GM19438 (cell line): ENCODE data around the gene MRPL21.
"Not testable (repeated sequence)": the region's sequence is repeated elsewhere in the genome, so short reads cannot be mapped to it uniquely, and the experiment has no call there.

Source experiments
- ATAC-seq: cut with Tn5 transposase; IDR thresholded peaks from one replicate; pipeline ENCODE4 v1.9.1; 2021; ENCODE audit warnings: low read depth; ENCODE audit not compliant: unreplicated experiment

MRPL21 gene

GRCh38 chr11:68878022-68878421, 25.6 kb downstream of the MRPL21 start:
- no peak for ATAC-seq

DNA sequence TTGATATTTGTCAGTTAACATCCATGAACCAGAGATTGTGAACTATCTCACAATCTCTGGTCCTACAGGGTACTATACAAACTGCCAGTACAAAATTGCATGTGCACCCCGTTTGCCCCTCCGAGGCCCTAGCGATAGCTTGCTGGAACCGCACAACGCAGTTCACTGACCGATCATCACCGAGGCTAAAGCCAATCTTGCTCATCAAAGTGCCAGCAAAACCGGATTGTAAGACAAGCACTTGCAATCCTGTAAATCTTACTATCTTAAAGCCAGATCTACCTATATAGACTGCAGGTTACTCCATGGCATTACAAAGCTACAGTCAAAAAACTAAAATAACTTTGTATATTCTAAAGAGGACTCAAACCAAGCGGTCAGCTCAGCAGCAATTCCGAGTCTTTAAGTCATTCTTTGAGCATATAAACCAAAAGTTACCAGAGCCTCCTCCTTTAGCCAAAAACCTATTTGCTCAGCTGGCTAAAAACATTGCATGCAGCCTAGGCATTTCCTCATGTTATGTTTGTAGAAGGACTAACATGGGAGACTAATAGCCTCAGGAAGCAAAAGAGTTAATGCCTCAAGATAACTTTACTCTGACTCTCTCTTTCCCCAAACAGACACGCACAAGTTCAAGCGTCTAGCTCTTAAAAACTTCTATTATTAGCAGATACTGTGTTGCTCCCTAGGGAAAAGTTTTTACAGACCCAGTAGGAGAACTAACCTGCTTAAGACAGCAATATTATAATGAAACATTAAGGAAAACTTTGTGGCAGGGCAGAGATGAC, 31.2 kb downstream of the MRPL21 start:
- ATAC-seq, result no peak

DNA sequence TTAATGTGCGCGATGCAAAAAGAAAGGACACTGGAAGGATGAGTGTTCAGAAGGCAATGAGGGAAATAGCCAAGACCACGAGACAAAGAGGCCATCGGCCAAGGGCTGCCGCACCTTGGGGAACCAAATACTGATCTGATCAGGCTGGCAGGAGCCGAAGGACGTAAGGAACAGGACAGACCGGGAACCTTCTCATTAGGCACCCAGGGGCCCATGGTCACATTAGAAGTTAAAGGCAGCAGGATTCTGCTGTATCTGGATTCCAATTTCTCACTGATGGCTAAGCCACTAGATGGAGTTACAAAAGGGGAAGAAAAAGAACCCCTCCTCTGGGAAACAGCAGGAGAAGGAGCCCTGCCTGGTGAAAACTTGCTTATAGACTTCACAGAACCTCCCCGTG, 33.2 kb downstream of the MRPL21 start:
- no peak for ATAC-seq

GRCh38 chr11:68868221-68868835, 35.3 kb downstream of the MRPL21 start:
- no peak for ATAC-seq

GRCh38 chr11:68867066-68867465, 36.6 kb downstream of the MRPL21 start:
- ATAC-seq, result no peak

- no peak for ATAC-seq
These were observed 38.4 kb downstream of the MRPL21 start for GRCh38 chr11:68865241-68865640.

DNA sequence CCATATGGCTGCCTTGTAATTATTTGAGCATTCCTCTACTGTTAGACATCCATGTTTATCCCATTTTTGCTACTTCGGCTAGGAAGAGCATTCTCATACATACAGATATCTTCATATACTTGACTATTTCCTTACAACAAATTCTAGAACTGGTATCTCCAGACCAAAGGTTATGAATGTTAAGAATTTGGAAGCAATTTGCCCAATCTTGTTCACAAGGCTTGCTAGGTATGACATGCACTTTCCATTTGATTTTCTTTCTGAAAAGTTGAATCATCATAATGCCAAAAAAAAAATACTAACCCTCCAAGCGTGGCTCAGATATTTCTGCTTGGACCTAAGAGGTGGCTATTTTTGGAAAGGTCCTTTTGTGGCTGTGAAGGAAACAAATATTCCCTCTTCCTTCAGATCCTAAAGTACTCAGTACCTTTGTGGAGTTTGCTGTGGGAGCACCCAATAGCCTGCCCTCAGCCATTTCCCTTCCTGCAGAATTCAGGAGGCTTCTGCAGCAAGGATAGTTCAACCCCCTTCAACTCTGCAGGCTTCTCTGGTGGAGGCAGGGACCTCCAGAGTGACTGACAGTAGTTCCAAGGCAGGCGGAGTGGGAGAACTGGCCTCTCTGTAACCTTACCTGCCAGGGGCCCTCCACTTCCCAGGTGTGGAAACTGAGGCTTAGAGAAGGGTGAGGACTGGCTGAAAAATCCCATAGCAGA, 39.9 kb downstream of the MRPL21 start:
- ATAC-seq, result no peak

DNA sequence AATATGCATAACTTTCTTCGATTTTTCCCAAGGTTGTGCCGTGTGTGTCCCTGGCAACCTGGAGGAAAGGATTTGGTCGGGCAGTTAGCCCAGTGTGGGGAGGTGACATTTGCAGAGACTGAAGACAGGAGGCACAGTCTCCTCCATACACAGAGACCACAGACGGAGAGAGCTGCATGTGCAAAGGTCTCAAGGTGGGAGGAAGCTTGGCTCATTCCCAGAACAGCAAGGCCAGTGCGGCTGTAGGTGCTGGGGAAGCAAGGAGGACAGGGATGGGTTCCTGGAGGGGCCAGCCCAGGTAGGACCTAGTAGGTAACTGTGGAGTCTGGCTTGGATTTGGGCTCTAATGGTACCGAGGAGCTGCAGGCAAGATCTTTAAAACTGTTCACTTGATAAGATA, 41.2 kb downstream of the MRPL21 start:
- ATAC-seq, result no peak

DNA sequence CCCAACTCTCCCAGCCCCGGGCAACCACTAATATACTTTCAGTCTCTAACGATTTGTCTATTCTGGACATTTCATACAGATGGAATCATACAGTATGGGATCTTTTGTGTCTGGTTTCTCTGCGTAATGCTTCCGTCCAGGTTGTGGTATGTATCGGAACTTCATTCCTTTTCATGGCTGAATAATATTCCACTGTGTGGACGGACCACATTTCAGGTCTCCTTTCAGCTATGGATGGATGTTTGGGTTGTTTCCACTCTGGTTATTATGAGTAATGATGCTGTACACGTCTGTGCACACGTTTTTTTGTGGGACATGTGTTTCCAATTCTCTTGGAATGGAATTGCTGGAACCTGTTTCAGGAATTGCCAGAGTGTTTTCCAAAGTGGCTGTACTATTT, 44.5 kb downstream of the MRPL21 start:
- no peak for ATAC-seq

DNA sequence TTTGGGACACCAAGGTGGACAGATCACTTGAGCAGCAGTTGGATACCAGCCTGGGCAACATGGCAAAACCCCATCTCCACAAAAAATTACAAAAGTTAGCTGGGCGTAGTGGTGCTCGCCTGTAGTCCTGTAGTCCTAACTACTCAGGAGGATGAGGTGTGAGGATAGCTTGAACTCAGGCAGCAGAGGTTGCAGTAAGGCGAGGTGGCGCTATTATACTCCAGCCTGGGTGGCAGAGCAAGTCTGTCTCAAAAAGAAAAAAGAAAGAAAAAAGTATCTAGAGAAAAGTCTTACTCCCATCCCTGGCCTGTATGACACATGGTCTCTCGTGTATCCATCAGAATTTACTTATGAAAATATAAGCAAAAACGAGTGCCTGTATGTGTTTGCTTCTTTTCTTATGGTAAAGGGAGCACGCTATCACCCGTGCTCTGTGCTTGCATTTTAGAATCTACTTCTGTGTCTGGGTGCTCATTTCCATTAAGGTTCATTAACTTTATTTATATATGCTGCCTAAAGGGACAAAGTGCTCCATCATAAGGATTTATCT, 46.5 kb downstream of the MRPL21 start:
- ATAC-seq, result no peak

DNA sequence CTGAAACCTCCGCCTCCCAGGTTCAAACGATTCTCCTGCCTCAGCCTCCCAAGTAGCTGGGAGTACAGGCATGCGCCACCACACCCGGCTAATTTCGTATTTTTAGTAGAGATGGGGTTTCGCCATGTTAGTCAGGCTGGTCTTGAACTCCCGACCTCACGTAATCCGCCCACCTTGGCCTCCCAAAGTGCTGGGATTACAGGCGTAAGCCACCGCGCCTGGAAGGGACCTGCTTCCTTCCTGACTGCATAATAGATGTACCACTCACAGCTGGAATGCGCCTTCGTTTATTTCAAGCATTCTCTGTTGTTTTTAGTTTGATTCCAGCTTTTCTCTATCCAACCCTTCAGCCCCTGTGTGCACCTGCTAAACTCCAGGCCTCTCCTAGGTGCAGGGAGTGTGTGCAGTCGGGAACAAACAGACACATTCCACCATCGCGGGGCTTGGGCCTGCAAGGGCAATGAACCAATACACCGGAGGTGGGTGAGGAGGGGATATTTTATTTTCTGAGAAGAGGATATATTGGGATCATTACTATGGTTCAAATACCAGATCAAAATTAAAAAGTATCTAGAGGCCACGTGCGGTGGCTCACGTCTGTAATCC, 47.1 kb downstream of the MRPL21 start:
- ATAC-seq, result not testable (repeated sequence)

DNA sequence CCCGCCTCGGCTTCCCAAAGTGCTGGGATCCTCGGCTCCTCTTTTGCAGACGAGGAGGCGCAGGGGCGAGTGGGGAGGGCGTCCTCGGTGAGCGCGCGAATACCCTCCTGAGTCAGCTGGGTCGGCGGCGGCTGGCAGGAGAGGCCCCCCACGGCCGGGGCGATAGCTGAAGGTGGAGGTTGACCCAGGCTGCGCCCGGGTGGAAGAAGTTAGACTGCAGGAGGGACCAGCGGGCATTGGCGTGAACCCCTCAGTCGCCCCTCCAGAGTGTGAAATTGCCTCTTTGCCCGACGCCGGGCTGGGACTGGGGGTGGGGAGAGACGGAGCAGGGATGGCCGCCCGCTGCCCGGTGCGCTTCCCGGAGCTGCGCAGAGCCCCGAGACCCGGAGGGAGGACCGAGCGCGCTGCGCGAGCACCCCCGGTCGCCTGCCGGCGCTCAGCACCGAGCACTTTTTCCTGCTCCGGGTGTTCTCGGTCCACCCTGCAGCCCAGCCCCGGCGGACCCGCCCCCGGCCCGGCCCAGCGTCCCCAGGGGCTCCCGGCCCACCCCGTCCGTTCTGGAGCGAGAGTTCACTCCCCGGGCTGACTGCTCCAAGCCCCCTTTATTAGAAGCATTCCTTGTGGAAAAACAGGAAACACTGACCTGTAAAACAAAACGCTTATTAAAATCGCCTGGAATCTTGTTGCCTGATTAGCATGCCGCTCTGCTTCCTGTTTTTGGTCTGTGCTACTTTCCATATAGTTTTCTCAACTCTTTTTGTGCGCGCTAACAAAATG, 48.2 kb downstream of the MRPL21 start:
- no peak for ATAC-seq

- no peak for ATAC-seq
These were observed 49.2 kb downstream of the MRPL21 start for GRCh38 chr11:68854273-68854958.

DNA sequence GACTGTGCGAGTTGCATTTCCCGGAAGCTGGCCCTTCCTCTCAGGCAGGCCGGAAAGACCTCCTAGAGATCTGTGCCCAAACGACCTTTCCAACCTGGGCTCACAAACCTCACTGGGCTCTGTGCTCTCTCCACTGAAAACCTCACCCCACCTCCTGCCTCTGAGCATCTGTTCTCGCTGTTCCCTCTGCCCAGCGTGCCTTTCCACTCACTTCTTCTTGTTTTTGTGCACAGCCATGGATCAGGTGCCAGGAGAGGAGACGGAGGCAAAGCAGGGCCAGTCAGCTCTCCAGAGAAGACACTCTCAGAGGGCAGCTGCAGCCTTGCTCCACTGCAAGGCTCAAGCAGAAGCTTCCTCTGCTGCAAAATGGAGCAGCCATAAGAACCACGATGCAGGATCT, 51.0 kb downstream of the MRPL21 start:
- ATAC-seq, result no peak

DNA sequence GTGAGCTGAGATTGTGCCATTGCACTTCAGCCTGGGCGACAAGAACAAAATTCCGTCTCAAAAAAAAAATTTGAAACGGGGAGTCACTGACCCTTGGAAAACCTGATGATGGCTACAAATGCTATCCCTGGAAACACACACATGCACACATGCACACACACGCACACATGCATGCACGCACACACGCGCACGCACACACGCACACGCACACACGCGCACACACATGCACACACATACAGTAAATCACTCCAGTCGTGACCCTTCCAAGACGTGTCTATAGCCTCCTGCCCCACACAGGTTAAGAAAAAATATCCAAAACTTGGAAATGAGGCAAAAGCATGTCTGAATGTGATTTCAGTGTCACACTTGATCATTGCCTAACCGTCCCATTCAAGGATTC, 55.2 kb downstream of the MRPL21 start:
- ATAC-seq, result no peak

DNA sequence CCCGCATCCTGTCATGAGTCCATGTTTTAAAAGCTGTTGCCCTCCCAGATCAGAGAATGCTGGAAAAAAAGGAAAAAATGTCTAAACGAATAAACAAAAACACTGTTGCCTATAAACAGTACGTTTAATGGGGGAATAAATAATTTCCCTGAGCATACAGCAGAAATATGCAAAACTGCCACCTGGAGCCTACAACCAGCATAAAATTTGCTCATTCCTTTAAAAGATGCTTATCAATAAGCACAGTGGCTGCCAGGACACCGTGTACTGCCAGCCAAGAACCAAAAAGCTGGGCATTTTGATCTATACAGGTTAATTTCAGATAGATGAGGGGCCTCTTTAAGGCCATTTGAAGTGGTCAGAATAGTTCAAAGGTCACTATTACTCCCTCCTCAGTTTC, 56.2 kb downstream of the MRPL21 start:
- ATAC-seq, result no peak

- no peak for ATAC-seq
These were observed 58.2 kb downstream of the MRPL21 start for GRCh38 chr11:68845351-68846002.

DNA sequence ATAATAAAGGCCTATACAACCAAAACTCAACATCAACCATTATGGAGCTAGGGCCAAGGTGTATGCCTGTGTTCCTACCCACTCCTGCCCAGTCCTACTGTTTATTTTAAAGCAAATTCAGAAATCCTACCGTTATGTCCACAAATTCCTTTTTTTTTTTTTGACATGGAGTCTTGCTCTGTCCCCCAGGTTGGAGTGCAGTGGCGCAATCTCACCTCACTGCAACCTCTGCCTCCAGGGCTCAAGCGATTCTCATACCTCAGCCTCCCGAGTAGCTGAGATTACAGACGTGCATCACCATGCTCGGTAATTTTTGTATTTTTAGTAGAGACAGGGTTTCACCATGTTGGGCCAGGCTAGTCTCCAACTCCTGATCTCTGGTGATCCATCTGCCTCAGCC, 58.8 kb downstream of the MRPL21 start:
- ATAC-seq, result no peak

DNA sequence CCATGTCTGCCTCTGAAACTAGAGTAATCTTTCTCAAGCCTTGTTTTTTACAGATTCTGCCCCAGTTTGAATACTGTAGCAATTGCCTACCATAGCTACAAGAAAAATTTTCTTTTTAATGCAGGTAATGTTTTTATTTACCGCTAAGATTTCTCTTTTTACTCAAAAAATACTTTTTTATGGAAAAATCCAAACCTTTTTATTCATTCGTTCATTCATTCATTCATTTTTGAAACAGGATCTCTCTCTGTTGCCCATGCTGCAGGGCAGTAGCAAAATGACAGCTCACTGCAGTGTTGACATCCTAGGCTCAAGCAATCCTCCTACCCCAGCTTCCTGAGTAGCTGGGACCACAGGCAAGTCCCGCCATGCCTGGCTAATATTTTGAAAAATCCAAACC, 59.3 kb downstream of the MRPL21 start:
- ATAC-seq, result no peak
